ENCODE data around the gene NAA35. TPM values are rescaled to one million over a fixed set of nuclear protein-coding genes. Genes with fewer than 3 reads are reported as not detected.

The NAA35 gene
- total RNA-seq, 4 donors from 2014 or later = 17.2 to 25.8 (median 18.1) TPM

GRCh38 chr9:86027767-86028166 lies 86.8 kb downstream of the NAA35 start:
- no peak for TF ChIP-seq CTCF (IDR thresholded peaks at IDR 0.05; ENCODE audit: low read depth)

- no peak for TF ChIP-seq CTCF (IDR thresholded peaks at IDR 0.05; ENCODE audit: low read depth)
Observed at GRCh38 chr9:86034863-86035734, 94.2 kb downstream of the NAA35 start.

GRCh38 chr9:86035827-86036440 lies 95.0 kb downstream of the NAA35 start:
- TF ChIP-seq CTCF (IDR thresholded peaks at IDR 0.05; ENCODE audit: low read depth) = no peak

GRCh38 chr9:86036555-86036954 lies 95.6 kb downstream of the NAA35 start:
- TF ChIP-seq CTCF (IDR thresholded peaks at IDR 0.05; ENCODE audit: low read depth) = no peak

- no peak for TF ChIP-seq CTCF (IDR thresholded peaks at IDR 0.05; ENCODE audit: low read depth)
Observed at GRCh38 chr9:86039991-86040860, 99.3 kb downstream of the NAA35 start.

- no peak for TF ChIP-seq CTCF (IDR thresholded peaks at IDR 0.05; ENCODE audit: low read depth)
Observed at GRCh38 chr9:86040861-86041155, 99.9 kb downstream of the NAA35 start.

- no peak for TF ChIP-seq CTCF (IDR thresholded peaks at IDR 0.05; ENCODE audit: low read depth)
Observed at GRCh38 chr9:86041311-86041741, 100.4 kb downstream of the NAA35 start.

Data from subcutaneous adipose tissue (tissue), 4 donors.